ENCODE results near the gene ZFP57.
"Not testable (repeated sequence)": the region's sequence is repeated elsewhere in the genome, so short reads cannot be mapped to it uniquely, and the experiment has no call there.

ZFP57 gene

DNA sequence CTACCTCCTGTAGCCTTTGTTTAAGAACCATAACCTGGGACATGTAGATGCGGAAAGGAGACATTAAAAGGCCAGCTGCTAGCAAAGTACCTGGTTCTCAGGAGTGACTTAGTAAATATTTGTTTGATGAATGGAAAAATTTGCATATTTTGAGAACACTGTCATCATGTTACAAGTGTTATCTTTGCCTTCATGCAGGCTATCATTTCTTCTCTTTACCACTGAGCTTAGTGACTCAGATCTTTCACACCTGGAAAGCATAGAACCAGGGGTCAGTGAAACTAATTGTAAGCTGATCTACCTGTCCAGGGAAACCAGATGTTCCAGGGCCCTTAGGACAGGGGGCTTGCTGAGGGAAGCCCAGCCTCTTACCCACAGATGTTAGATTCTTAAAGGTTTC, 5.4 kb downstream of the ZFP57 start:
- TF ChIP-seq, protein P1, sequence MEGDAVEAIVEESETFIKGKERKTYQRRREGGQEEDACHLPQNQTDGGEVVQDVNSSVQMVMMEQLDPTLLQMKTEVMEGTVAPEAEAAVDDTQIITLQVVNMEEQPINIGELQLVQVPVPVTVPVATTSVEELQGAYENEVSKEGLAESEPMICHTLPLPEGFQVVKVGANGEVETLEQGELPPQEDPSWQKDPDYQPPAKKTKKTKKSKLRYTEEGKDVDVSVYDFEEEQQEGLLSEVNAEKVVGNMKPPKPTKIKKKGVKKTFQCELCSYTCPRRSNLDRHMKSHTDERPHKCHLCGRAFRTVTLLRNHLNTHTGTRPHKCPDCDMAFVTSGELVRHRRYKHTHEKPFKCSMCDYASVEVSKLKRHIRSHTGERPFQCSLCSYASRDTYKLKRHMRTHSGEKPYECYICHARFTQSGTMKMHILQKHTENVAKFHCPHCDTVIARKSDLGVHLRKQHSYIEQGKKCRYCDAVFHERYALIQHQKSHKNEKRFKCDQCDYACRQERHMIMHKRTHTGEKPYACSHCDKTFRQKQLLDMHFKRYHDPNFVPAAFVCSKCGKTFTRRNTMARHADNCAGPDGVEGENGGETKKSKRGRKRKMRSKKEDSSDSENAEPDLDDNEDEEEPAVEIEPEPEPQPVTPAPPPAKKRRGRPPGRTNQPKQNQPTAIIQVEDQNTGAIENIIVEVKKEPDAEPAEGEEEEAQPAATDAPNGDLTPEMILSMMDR (conservative IDR thresholded peaks at IDR 0.05; ENCODE audit: low read length): no peak
- no peak overlapping the region for H3K4me3 ChIP-seq (ENCODE audit: low read length)
- DNase-seq (ENCODE audit: low read depth): no peak

DNA sequence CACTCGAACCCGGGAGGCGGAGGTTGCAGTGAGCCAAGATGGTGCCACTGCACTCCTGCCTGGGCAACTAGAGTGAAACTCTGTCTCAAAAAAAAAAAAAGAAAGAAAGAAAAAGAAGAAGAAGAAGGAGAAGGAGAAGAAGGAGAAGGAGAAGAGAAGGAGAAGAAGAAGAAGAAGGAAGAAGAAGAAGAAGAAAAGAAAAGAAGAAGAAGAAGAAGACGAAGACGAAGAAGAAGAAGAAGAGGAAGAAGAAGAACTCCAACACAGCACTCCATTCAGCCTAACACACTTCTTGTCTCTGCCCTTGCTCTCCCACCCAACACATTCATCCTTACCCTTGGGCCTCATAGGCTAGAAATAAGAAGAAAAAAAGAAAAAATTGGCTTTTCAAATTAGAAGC, 6.9 kb downstream of the ZFP57 start:
- TF ChIP-seq, protein P1 (conservative IDR thresholded peaks at IDR 0.05; ENCODE audit: low read length): no peak
- DNase-seq (ENCODE audit: low read depth): no peak
- H3K4me3 ChIP-seq (ENCODE audit: low read length): no peak overlapping the region

DNA sequence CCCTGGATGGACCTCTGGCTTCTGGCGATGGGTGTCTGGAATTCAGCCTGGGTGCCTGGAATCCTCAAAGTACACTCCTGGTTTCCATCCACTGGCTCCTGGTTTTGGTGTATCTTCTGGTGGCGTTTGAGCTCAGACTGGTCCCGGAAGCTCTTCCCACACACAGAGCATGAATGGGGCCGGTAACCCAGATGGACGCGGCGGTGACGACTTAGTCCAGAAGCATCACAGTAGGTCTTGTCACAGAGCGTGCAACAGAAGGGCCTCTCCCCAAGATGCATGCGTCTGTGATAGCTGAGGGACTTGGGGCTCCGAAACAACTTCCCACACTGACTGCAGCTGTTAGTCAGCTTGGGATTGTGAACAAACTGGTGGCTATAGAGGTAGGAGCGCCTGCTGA, 7.8 kb downstream of the ZFP57 start:
- no peak overlapping the region for H3K4me3 ChIP-seq (ENCODE audit: low read length)
- no peak for DNase-seq (ENCODE audit: low read depth)

DNA sequence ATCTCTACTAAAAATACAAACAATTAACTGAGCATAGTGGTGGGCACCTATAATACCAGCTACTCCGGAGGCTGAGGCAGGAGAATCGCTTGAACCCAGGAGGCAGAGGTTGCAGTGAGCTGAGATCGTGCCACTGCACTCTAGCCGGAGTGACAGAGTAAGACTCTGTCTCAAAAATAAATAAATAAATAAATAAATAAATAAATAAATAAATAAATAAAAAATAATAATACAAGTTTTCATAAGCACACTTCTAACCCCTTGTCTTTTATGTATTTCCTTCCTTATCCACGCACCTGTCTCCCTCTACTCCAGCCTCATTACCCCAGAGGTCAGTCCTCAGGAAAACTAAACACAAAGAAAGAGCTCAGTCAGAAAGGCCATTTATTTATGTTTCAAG, 8.8 kb downstream of the ZFP57 start:
- not testable (repeated sequence) for H3K4me3 ChIP-seq (ENCODE audit: low read length); DNase-seq (ENCODE audit: low read depth)

More for the DNA sequence above, 7.8 kb downstream of the ZFP57 start:
- TF ChIP-seq, protein P1 (conservative IDR thresholded peaks at IDR 0.05; ENCODE audit: low read length): no peak

DNA sequence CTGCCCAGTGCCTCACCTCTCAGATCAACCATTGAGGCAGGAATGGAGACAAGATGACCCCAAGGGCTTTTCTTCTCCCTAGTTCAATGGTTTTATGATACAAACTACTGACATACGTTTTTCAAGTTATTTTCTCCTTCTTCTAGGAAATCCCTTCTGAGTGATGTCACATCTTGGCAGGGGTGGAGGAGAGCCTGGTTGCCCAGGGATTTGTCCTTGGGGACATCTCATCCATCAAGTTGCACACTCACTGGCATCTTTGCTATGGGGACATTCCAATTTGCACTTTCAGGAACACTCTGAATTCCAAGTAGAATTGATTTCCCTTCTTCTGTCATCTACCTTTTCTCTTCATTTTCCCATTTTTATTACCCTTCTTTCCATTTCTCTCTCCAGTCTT, 9.9 kb downstream of the ZFP57 start:
- DNase-seq (ENCODE audit: low read depth): no peak
- H3K4me3 ChIP-seq (ENCODE audit: low read length): no peak overlapping the region
- TF ChIP-seq, protein P1 (conservative IDR thresholded peaks at IDR 0.05; ENCODE audit: low read length): no peak

DNA sequence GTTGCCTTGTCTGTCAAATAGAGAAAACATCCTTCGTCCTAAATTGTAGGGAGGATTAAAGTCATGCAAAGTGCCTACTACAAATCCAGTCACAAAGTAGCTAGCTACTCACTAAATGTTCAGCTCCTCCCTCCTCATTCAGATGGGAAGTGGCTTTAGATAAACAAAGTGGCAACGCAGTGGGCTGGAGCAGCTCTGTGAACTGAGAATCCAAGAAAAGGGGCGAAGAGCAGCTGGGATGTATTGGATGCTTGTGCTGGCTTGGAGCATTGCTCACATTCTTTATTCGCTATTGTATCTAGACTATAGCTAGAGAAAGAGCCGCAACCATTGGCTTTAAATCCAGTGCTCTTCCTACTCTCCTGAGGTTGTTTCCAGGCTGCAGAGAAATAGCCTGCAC, 13.8 kb downstream of the ZFP57 start:
- DNase-seq (ENCODE audit: low read depth): no peak
- no peak overlapping the region for H3K4me3 ChIP-seq (ENCODE audit: low read length)
- TF ChIP-seq, protein P1 (conservative IDR thresholded peaks at IDR 0.05; ENCODE audit: low read length): no peak

DNA sequence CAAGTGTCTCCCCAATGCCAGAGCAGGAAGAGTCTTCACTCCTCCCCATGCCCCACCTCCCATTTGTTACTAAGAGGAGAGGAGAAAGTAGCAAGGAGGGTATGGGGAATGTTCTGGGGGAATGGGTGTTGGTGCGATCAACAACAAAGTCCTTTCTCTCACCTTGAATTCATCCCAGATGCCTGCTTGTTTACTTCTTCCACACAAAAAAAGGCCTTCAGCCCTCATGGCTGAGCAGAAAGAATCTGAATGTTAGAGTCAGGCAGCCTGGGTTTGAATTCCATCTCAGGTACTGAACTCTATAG, 14.2 kb downstream of the ZFP57 start:
- no peak overlapping the region for H3K4me3 ChIP-seq (ENCODE audit: low read length)
- DNase-seq (ENCODE audit: low read depth): no peak
- TF ChIP-seq, protein P1 (conservative IDR thresholded peaks at IDR 0.05; ENCODE audit: low read length): no peak
